Right atrium auricular region (tissue), 2 donors: ENCODE results near the gene YLPM1. TPM values are rescaled to one million over a fixed set of nuclear protein-coding genes. Genes with fewer than 3 reads are reported as not detected.

Experiments used
- DNase-seq: peaks from one replicate; pipeline ENCODE4 v3.0.0-alpha.2; 2019; ENCODE audit warnings: low spot score
- H3K27ac ChIP-seq, 2 donors: fragments of 200-600 bp; sonication (generic); 1 replicate in 1 of 2; 2 replicates in 1 of 2; pipeline ENCODE4 v1.5.1; 2016 to 2019
- H3K27me3 ChIP-seq, 2 donors: fragments of 200-600 bp; sonication (generic); one replicate each; pipeline versions ENCODE4 v1.5.1 to v1.6.0; 2017 to 2019
- H3K36me3 ChIP-seq: fragments of 200-600 bp; sonication (generic); one replicate; pipeline ENCODE4 v1.5.1; 2016
- H3K4me1 ChIP-seq, 2 donors: fragments of 200-600 bp; sonication (generic); one replicate each; pipeline versions ENCODE4 v1.5.1 to v1.6.0; 2017 to 2019
- H3K4me3 ChIP-seq, 2 donors: fragments of 200-600 bp; sonication (generic); 1 replicate in 1 of 2; 2 replicates in 1 of 2; pipeline ENCODE4 v1.5.1; 2017 to 2019; ENCODE audit warnings: mild to moderate bottlenecking in 1 of 2, moderate library complexity in 1 of 2
- H3K9me3 ChIP-seq, 2 donors: fragments of 200-600 bp; sonication (generic); one replicate each; pipeline ENCODE4 v1.5.1; 2019
- total RNA-seq, 2 donors: library from RNA; depleted of rRNA; stranded (reverse); fragments of >200 nt; gene quantifications; one replicate each; pipeline ENCODE4 v1.1.0, GENCODE V29; 2016
- TF ChIP-seq, protein P1 (sequence below), 2 donors: fragments of 200-600 bp; sonication (generic); IDR thresholded peaks; one replicate each; pipeline ENCODE4 v1.5.1; 2019; ENCODE audit warnings: antibody characterized with exemption in 2 of 2

The YLPM1 gene
- total RNA-seq, 2 donors from 2014 or later, result 23.6 to 25.3 TPM

DNA sequence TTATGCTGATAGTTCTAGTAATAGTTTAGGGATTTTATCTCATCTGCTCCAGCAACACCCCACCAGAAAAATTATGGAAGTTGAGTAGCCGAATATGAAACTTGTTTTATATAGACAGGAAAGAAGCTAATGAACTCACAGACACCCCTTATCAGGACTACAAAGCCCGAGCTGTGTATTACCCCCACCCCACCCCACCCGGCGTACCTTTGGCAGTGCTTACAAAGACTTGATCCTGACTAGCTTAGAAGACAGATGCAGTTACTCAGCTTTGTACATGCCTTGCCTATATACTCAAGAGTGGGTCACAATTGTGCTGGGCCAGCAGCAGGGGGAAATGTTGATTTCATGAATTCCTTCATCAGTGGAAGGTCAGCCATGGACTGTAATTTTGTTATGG lies 90.5 kb downstream of the YLPM1 start:
- Histone ChIP-seq H3K4me1 (no peaks in the 10 kb centered on the region), H3K27ac (no peak overlapping the region), H3K36me3 (no peaks in the 10 kb centered on the region), H3K4me3 (no peak overlapping the region), H3K27me3 (no peaks in the 10 kb centered on the region), H3K9me3 (no peaks in the 10 kb centered on the region)
- TF ChIP-seq, protein P1, sequence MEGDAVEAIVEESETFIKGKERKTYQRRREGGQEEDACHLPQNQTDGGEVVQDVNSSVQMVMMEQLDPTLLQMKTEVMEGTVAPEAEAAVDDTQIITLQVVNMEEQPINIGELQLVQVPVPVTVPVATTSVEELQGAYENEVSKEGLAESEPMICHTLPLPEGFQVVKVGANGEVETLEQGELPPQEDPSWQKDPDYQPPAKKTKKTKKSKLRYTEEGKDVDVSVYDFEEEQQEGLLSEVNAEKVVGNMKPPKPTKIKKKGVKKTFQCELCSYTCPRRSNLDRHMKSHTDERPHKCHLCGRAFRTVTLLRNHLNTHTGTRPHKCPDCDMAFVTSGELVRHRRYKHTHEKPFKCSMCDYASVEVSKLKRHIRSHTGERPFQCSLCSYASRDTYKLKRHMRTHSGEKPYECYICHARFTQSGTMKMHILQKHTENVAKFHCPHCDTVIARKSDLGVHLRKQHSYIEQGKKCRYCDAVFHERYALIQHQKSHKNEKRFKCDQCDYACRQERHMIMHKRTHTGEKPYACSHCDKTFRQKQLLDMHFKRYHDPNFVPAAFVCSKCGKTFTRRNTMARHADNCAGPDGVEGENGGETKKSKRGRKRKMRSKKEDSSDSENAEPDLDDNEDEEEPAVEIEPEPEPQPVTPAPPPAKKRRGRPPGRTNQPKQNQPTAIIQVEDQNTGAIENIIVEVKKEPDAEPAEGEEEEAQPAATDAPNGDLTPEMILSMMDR (IDR thresholded peaks at IDR 0.05), result no peak
- no peak for DNase-seq

DNA sequence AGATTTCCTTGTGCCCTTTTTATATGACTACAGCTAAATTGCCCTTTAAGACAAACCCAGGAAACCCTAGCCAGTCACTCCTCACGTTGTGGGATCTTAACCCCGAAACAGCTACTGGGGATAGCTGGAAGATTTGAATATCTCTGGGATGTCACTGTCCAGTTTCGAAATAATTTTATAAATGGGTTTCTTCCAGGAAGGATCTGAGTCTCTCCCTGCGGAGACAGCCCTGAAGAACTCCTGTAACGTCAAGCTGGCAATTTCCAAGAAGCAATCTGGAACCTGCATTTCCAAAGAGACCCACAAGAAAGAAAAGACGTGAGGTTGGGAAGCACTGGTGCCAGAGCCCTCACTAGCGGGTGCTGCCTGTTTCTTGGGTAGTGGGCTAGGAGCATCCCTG lies 91.9 kb downstream of the YLPM1 start:
- no peak overlapping the region for H3K27ac ChIP-seq
- DNase-seq, result no peak
- H3K4me1 ChIP-seq, result no peaks in the 10 kb centered on the region
- TF ChIP-seq, protein P1 (IDR thresholded peaks at IDR 0.05), result no peak
- no peak overlapping the region for H3K4me3 ChIP-seq
- no peaks in the 10 kb centered on the region for H3K27me3 ChIP-seq
- no peaks in the 10 kb centered on the region for H3K36me3 ChIP-seq
- no peaks in the 10 kb centered on the region for H3K9me3 ChIP-seq

DNA sequence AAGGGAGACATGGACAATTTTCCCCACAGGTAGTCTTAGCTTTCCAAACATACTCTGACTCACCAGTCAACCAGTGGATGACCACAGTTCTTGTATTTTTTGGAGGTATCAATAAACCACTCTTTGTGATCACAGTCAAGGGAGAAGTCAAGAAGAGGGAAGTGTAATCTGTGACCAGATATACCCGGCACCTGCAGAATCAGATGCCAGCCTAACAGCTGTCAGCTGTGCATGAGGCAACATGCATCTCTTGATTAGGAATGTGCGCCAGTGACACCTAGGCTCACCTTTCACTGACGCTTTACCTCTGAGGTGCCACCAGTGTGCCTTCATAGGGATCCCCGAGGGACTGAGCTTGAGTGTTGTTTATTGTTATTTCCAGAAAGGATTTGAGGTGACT lies 92.8 kb downstream of the YLPM1 start:
- Histone ChIP-seq H3K36me3 (no peaks in the 10 kb centered on the region), H3K4me3 (no peak overlapping the region), H3K27me3 (no peaks in the 10 kb centered on the region), H3K27ac (no peak overlapping the region), H3K9me3 (no peaks in the 10 kb centered on the region), H3K4me1 (no peaks in the 10 kb centered on the region)
- TF ChIP-seq, protein P1 (IDR thresholded peaks at IDR 0.05), result no peak
- no peak for DNase-seq

DNA sequence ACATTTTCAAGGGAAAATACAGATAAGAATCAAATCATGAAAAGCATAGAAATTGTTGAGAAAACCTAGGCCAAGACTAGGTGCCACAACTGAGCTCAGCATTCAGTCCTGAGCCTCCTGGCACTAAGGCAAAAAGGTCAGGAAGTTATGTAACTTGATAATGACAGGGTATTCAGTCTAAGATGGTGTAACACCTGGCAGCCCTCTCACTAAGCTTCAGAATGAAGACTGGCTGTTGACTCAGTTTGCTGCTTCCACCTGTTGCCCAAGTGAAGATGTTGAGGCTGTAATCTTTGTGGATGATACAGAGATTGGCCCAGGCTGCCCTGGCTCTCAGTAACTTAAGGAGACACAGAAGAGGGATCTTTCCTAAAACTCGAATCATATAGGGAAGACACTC lies 93.2 kb downstream of the YLPM1 start:
- Histone ChIP-seq H3K27ac (no peak overlapping the region), H3K27me3 (no peaks in the 10 kb centered on the region), H3K9me3 (no peaks in the 10 kb centered on the region), H3K36me3 (no peaks in the 10 kb centered on the region), H3K4me3 (no peak overlapping the region), H3K4me1 (no peaks in the 10 kb centered on the region)
- TF ChIP-seq, protein P1 (IDR thresholded peaks at IDR 0.05), result no peak
- no peak for DNase-seq

DNA sequence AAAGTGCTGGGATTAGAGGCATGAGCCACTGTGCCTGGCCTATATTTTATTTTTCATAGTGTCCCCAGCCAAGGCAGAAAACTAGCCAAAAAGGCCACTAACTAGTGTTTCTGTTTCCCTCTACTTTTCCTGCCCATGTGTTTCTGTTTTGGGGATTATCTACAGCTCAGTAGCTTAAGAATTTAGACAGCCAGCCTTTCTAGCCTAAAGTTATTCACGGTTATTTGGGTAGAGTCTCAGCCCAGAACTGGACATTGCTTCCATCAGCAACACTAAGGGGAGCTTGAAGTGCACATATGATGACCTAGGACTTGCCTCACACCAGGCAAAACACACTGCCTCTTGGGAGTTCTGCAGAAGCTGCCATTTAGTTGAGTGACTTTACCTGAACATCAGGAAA lies 94.9 kb downstream of the YLPM1 start:
- no peak for DNase-seq
- Histone ChIP-seq H3K27me3 (no peaks in the 10 kb centered on the region), H3K27ac (no peak overlapping the region), H3K36me3 (no peaks in the 10 kb centered on the region), H3K4me1 (no peaks in the 10 kb centered on the region), H3K9me3 (no peaks in the 10 kb centered on the region), H3K4me3 (no peak overlapping the region)
- TF ChIP-seq, protein P1 (IDR thresholded peaks at IDR 0.05), result no peak

DNA sequence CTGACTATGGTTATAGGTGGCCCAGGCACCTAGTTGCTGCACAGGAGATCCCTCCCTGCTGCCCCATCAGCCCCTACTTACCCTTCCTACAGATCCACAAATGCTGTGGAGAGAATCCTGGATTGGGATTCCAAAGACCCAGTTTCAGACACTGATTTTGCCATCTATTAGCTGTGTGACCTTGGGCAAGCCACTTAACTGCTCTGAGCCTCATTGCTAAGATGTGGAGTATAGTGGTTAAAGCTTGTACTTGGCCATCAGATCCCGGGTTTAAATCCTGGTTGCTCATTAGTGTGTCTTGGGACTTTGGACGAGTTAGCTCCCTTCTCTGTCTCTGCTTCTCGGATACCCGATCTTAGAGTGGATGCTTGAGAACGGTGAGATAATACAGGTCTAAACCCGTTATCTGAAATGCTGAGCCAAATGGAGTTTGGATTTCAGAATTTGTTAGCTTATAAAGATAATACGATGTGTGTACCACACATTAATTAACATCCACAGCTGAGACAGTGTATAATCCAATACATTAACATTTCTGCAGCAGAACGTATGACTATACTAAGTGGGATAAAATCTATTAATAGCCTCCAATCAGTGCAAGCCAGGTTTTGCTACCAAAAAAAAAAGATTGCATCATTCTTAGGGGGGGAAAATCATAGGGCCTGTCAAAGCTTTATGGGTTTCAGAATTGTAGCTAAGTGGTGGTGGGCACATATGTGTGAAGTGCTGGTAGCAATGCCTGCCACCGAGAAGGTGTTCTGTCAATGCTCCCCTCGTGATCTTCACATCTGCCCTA lies 96.8 kb downstream of the YLPM1 start:
- Histone ChIP-seq H3K27me3 (no peaks in the 10 kb centered on the region), H3K4me1 (no peaks in the 10 kb centered on the region), H3K9me3 (no peaks in the 10 kb centered on the region), H3K36me3 (no peaks in the 10 kb centered on the region), H3K27ac (no peak overlapping the region), H3K4me3 (no peak overlapping the region)
- TF ChIP-seq, protein P1 (IDR thresholded peaks at IDR 0.05), result no peak
- no peak for DNase-seq
